Measurements from ENCODE around the gene TLE6.
"Not testable (repeated sequence)": the region's sequence is repeated elsewhere in the genome, so short reads cannot be mapped to it uniquely, and the experiment has no call there.

The TLE6 gene
- total RNA-seq: 0.24 to 0.28 reads per million in 2 donors

DNA sequence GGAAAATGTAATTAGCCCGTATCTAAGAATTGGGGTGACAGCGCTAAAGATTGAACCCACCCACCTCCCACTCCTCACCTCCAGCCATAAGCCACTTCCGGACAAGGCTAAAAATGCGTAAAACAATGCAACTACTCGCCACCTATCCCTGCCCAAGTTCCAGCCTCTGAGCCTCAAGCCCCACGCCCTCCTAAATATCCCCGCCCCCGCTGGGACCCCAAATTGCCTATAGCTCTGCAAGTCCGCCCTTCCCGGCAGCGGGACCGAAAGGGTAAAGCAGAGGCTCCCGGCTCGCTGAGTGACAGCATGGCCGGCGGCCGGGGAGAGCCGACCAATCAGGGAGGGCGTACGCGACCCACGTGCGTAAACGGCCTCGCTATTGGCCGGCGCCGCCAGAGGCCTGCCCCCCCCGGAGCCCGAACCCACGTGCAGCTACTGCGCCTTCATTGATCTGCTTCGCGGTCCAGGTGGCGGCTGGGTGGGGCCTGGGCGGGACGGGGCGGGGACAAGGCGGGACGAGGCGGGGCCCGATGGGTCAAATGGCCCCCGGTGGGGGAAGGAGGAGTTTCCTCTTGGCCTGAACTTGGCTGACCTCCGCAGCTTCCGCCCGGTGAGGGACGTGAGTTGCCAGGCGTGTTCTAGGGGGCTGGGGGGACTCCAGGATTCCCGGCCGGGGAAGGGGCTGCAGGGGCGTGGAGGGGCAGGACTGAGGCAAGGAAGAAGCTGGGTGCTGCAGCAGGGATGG, at the start of gene TLE6:
TLE6 (plus strand) TSS at position 564 of the 745 bp plus-strand sequence. CDS start 670 bp downstream, outside the sequence.
- peak; percentile 89 for DNase-seq

DNA sequence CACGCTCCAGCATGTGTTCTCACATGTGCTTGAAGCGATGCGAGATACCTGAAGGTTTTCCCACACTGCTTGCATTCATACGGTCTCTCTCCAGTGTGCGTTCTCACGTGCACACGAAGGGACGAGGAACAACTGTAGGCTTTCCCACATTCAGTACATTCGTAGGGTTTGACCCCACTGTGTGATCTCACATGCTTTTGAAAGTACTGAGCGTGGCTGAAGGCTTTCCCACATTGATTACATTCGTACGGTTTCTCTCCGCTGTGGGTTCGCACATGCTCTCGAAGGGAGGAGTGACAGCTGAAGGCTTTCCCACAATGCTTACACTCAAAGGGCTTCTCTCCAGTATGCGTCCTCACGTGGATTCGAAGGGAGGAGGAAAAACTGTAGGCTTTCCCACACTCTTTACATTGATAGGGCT, 43.9 kb upstream of the TLE6 start:
- DNase-seq: no peak

DNA sequence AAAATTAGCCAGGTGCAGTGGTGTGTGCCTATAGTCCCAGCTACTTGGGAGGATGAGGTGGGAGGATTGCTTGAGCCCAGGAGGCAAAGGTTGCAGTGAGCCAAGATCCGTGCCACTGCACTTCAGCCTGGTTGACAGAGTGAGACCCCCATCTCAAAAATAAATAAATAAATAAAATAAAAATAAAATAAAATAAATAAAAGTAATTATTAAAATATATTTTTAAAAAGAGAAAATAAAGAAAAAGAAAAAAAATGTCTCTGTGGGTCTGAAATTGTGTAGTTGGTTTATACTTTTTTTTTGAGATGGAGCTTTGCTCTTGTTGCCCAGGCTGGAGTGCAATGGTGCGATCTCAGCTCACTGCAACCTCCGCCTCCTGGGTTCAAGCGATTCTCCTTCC, 41.5 kb upstream of the TLE6 start:
- not testable (repeated sequence) for DNase-seq

DNA sequence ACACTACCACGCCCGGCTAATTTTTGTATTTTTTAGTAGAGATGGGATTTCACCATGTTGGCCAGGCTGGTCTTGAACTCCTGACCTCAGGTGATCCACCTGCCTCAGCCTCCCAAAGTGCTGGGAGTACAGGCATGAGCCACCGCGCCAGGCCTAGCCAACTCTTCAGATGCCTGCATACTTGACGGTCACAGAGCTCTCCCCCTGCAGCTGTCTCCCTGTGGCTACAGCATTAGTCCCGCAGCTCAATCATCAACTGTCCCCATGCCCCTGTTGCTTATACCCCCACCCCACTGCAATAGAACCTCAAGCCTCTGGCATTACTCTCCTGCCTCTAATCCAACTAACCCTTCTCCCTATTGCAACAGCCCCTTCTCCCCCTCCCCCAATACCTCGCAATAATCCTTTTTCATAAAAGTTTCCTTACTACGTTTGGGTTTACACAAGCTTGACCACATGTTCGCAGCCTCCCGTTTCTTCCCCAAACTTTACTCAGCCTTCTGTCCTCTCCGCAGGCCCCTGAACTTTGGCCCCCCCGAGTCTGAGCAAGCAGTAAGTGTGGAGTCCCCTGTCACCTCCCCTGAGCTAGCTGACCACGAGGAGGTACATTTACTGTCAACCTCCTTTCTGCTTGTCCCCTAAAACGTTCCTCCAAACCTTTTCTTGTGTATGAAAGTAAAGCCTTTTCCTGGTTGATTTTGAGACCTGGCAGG, 34.3 kb upstream of the TLE6 start:
- no peak for DNase-seq

DNA sequence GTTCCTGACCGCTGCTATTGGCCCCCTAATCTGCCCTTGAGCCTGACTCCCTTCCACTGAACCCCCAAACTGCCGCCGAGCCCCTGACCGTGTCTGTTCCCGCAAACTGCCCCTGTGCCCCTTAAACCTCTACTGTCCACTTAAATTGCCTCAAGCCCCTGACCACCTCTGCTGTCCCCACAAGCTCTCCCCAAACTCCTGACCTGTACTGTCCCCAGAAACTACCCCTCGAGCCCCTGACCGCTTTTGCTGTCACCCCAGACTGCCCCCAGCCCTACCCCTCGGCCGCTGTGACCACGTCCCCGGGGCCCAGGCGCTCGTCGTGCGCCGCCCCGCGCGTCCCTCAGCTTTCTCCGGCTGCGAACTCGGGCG, 33.0 kb upstream of the TLE6 start:
- DNase-seq: peak; percentile 2

GRCh38 chr19:2944775-2945574, 32.4 kb upstream of the TLE6 start, which contains the start of gene ZNF77:
Gene ZNF77 (minus strand): TSS chr19:2944971. CDS start chr19:2944840, 131 bp downstream.
- DNase-seq: peak; percentile 98

GRCh38 chr19:2945575-2946184, 31.7 kb upstream of the TLE6 start:
- no peak for DNase-seq

GRCh38 chr19:2949939-2950285, 27.5 kb upstream of the TLE6 start:
- no peak for DNase-seq

- peak; percentile 100 for DNase-seq
Measured at GRCh38 chr19:2950286-2951124, 26.9 kb upstream of the TLE6 start.

DNA sequence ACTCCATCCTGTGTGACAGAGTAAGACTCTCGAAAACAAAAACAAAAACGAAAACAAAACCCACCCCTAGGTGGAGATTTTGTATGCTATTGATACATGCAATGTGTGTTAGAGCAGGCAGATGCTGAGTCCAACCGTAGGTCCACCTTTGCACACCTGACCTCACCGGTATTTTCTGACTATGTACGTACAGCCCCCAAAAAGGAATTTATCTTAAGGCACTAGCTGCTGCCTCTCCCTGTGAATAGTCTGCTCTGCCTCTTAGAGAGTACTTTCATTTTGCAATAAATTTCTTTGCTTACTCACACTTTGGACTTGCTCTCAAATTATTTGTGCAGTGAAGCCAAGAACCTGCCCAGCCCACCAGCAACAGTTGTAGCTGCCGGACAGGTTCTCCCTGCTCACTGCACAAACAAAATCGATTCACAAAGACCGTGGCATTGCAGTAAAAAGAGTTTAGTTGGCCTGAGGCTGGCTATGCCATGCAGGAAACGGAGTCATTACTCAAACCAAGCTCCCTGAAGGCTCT, 24.3 kb upstream of the TLE6 start:
- DNase-seq: no peak

DNA sequence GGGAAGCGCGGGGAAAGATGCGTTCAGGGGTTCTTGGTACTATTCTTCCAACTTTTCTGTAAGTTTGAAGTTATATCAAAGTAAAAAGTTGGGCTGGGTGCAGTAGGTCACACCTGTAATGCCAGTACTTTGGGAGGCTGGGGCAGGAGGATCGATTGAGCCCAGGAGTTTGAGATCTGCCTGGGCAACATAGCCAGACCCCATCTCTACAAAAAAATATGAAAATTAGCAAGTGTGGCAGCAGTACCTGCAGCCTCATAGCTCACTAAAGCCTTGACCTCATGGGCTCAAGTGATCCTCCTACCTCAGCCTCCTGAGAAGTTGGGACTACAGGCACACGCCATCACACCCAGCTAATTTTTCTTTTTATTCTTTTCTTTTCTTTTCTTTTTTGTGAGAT, 20.2 kb upstream of the TLE6 start:
- DNase-seq: no peak

- no peak for DNase-seq
Measured at GRCh38 chr19:2960120-2960519, 17.2 kb upstream of the TLE6 start.

DNA sequence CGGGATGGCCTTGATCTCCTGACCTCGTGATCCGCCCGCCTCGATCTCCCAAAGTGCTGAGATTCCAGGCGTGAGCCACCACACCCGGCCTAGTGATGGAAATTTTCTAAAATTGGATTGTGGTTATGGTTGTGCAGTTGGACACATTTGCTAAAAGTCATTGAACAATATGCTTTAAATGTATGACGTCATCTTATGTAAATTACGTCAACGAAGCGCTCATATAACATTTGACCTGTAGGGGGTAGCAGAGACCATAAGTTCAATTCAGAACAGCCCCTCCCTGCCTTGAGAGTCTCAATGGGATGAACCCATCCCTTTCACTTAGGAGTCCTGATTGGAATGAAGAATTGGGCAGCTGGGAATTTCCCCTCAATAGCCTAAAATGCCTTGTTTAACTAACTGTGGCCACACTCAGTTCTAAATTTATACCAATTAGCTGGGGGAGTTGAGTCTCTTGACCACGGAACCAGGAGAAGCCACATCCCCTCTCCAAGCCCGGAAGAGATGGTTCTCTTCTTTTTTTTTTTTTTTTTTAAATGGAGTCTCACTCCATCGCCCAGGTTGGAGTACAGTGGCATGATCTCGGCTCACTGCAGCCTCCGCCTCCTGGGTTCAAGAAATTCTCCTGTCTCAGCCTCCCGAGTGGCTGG, 15.2 kb upstream of the TLE6 start:
- peak; percentile 20 for DNase-seq

GRCh38 chr19:2963122-2963521, 14.2 kb upstream of the TLE6 start:
- no peak for DNase-seq

GRCh38 chr19:2963631-2964030, 13.7 kb upstream of the TLE6 start:
- not testable (repeated sequence) for DNase-seq

GRCh38 chr19:2964874-2965273, 12.5 kb upstream of the TLE6 start:
- no peak for DNase-seq

DNA sequence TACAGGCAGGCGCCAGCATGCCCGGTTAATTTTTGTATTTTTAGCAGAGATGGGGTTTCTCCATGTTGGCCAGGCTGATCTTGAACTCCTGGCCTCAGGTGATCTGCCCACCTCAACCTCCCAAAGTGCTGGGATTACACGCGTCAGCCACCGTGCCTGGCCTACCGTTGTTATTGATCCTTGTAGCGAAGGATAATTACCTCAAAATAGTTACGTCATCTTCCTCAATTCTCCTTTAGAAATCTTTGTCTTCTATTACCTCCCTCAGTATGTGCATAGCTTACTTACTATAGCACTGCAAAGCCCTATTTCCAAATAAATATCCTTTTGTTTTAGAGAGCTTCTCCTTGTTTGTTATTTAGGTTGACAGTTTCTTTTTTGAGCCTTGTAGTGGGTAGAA, 9.4 kb upstream of the TLE6 start:
- DNase-seq: no peak

GRCh38 chr19:2969104-2969504, 8.3 kb upstream of the TLE6 start:
- DNase-seq: no peak

DNA sequence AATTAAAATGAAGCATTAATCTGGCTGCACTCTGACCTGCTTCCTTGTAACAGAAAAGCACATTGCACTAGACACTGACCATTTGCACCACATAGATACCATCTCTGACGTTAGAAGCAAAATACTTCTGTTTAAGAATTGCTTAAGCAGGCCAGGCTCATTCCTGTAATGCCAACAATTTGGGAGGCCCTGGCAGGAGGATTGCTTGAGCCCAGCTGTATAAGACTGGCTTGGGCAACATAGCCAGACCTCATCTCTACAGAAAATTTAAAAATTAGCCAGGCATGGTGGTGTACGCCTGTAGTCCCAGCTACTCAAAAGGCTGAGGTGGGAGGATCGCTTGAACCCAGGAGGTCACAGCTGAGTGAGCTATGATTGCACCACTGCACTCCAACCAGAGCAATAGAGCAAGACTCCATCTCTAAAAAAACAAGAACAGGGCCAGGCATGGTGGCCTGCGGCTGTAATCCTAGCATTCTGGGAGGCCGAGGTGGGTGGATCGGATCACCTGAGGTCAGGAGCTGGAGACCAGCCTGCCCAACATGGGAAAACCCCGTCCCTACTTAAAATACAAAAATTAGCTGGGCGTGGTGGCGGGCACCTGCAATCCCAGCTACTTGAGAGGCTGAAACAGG, 7.0 kb upstream of the TLE6 start:
- no peak for DNase-seq

GRCh38 chr19:2973229-2973628, 4.1 kb upstream of the TLE6 start:
- no peak for DNase-seq
